Right atrium auricular region (tissue), 2 donors: ENCODE results near the gene C6orf120. TPM values are rescaled to one million over a fixed set of nuclear protein-coding genes. Genes with fewer than 3 reads are reported as not detected.

Experiments
- DNase-seq: peaks from one replicate; pipeline ENCODE4 v3.0.0-alpha.2; 2019; ENCODE audit warnings: low spot score
- H3K27ac ChIP-seq, 2 donors: fragments of 200-600 bp; sonication (generic); 1 replicate in 1 of 2; 2 replicates in 1 of 2; pipeline ENCODE4 v1.5.1; 2016 to 2019
- H3K27me3 ChIP-seq, 2 donors: fragments of 200-600 bp; sonication (generic); one replicate each; pipeline versions ENCODE4 v1.5.1 to v1.6.0; 2017 to 2019
- H3K36me3 ChIP-seq: fragments of 200-600 bp; sonication (generic); one replicate; pipeline ENCODE4 v1.5.1; 2016
- H3K4me1 ChIP-seq, 2 donors: fragments of 200-600 bp; sonication (generic); one replicate each; pipeline versions ENCODE4 v1.5.1 to v1.6.0; 2017 to 2019
- H3K4me3 ChIP-seq, 2 donors: fragments of 200-600 bp; sonication (generic); 1 replicate in 1 of 2; 2 replicates in 1 of 2; pipeline ENCODE4 v1.5.1; 2017 to 2019; ENCODE audit warnings: mild to moderate bottlenecking in 1 of 2, moderate library complexity in 1 of 2
- H3K9me3 ChIP-seq, 2 donors: fragments of 200-600 bp; sonication (generic); one replicate each; pipeline ENCODE4 v1.5.1; 2019
- total RNA-seq, 2 donors: library from RNA; depleted of rRNA; stranded (reverse); fragments of >200 nt; gene quantifications; one replicate each; pipeline ENCODE4 v1.1.0, GENCODE V29; 2016
- TF ChIP-seq, protein P1 (sequence below), 2 donors: fragments of 200-600 bp; sonication (generic); IDR thresholded peaks; one replicate each; pipeline ENCODE4 v1.5.1; 2019; ENCODE audit warnings: antibody characterized with exemption in 2 of 2

C6orf120 gene
- 10 to 100 TPM; 18.0 to 19.6 TPM for total RNA-seq

- H3K27ac ChIP-seq: peak within 1 kb of the TSS; percentile 93 to 94
- TF ChIP-seq, protein P1, sequence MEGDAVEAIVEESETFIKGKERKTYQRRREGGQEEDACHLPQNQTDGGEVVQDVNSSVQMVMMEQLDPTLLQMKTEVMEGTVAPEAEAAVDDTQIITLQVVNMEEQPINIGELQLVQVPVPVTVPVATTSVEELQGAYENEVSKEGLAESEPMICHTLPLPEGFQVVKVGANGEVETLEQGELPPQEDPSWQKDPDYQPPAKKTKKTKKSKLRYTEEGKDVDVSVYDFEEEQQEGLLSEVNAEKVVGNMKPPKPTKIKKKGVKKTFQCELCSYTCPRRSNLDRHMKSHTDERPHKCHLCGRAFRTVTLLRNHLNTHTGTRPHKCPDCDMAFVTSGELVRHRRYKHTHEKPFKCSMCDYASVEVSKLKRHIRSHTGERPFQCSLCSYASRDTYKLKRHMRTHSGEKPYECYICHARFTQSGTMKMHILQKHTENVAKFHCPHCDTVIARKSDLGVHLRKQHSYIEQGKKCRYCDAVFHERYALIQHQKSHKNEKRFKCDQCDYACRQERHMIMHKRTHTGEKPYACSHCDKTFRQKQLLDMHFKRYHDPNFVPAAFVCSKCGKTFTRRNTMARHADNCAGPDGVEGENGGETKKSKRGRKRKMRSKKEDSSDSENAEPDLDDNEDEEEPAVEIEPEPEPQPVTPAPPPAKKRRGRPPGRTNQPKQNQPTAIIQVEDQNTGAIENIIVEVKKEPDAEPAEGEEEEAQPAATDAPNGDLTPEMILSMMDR (IDR thresholded peaks at IDR 0.05): no peak
- peak within 1 kb of the TSS; percentile 90 to 91 for H3K4me3 ChIP-seq
- DNase-seq: peak; percentile 96
- no peaks in the 10 kb centered on the region for H3K36me3 ChIP-seq
- H3K4me1 ChIP-seq: peaks cover 0 to 32% of the 10 kb centered on the region in 2 donors
- no peaks in the 10 kb centered on the region for H3K9me3 ChIP-seq
- H3K27me3 ChIP-seq: no peaks in the 10 kb centered on the region
Observed at GRCh38 chr6:169701954-169702839, at the start of gene C6orf120, which contains the start of gene WDR27. Gene C6orf120 (plus strand): TSS chr6:169702126. CDS start chr6:169702460, 334 bp downstream. Gene WDR27 (minus strand): TSS chr6:169702029. CDS start chr6:169689005, 13,024 bp downstream.

GRCh38 chr6:169652896-169653295 is 49.0 kb upstream of the C6orf120 start:
- Histone ChIP-seq H3K4me3 (no peak overlapping the region), H3K27ac (no peak overlapping the region), H3K27me3 (no peaks in the 10 kb centered on the region), H3K4me1 (no peaks in the 10 kb centered on the region), H3K9me3 (no peaks in the 10 kb centered on the region), H3K36me3 (no peaks in the 10 kb centered on the region)
- TF ChIP-seq, protein P1 (IDR thresholded peaks at IDR 0.05): no peak
- DNase-seq: no peak

DNA sequence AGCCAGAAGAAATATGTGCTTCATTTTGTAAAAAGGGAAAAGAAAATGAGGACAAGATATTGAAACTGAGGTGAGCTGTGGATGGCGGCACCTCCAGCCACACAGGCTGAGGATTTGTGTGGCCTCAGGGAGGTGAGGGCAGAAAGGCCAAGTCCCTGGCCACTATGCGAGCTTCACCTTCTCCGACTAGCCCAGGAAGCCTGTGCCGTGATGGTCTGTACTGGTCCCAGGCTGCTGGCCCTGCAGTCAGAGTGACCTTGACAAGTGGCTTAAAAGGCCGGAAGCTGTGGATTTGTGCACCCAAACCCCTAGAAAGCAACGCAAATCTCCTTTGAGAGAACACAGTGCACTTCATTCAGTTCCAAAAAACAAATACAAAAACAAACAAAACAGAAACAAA is 48.2 kb upstream of the C6orf120 start:
- DNase-seq: no peak
- H3K4me1 ChIP-seq: no peaks in the 10 kb centered on the region
- no peaks in the 10 kb centered on the region for H3K36me3 ChIP-seq
- H3K27ac ChIP-seq: no peak overlapping the region
- TF ChIP-seq, protein P1 (IDR thresholded peaks at IDR 0.05): no peak
- no peaks in the 10 kb centered on the region for H3K9me3 ChIP-seq
- no peaks in the 10 kb centered on the region for H3K27me3 ChIP-seq
- H3K4me3 ChIP-seq: peak overlapping the region in 1 of 2 donors; percentile 41

DNA sequence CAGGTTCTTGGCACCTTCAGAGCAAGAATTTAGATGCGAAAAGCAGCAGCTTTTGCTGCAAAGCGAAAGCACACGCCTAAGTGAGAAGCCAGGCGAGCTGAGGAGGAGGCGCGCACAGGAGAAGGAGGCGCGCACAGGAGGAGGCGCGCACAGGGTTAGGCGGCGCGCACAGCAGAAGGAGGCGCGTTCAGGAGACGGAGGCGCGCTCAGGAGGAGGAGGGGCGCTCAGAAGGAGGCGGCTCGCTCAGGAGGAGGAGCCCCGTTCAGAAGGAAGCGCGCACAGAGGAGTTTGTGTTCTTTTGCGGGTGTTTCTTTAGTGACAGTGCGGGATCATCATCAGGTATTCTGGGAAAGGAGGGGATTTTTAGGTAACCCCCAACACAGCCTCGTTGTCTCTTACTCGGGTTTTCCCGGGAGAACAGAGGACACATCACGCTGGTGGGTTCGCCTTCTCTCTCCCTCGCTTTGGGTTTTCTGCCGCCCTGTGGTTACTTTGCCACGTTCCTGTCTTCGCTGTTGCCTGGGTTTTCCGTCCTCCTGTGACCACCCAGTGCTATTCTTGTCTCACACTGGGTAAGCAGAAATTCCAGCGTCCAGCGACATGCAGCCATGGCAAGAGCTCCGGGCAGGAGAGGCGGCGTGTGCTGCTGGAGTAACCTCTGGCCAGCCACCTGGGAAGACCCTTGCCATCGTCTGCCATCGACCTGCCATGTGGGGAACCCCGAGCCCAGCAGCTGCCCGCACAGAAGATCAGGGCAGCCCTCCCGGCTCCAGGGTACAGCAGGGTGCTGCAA is 47.1 kb upstream of the C6orf120 start:
- Histone ChIP-seq H3K4me1 (no peaks in the 10 kb centered on the region), H3K36me3 (peaks cover 7% of the 10 kb centered on the region), H3K9me3 (no peaks in the 10 kb centered on the region), H3K27ac (peak overlapping the region; percentile 56 to 57), H3K27me3 (no peaks in the 10 kb centered on the region), H3K4me3 (peak overlapping the region; percentile 35 to 41)
- TF ChIP-seq, protein P1 (IDR thresholded peaks at IDR 0.05): peak in 1 of 2 donors; percentile 47
- peak; percentile 72 for DNase-seq

DNA sequence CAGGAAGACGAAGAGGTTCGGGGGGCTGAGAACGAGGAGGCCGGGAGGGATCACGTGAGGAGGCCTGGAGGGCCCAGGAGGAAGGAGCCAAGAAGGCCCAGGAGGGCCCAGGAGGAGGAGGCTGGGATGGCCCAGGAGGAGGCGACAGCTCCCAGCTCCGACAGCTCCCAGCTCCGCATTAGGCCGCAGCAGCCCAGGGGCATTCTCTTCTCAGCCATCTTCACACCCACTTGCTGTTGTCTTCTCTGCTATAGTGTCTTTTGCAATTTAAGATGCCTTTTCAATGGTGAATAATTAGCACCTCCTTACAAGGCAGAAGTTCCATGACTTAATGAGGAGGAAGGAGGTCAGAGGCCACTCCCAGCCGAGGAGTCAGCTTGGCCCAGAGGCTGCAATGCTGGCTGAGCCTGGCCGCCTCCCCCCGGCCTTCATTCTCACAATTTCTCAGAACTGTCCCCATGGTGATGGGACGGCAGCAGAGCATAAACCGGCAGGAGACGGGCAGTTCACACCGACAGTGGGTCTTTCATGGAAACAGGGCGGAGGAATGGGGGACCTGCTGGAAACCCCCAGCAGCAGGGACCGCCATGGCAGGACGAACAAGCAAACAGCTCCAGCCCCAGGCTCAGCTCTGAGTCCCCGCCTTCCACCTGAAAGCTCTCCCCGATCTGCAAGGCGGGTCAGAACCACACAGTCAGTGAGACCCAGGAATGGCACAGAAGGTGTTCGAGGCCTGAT is 45.2 kb upstream of the C6orf120 start:
- H3K27me3 ChIP-seq: no peaks in the 10 kb centered on the region
- H3K9me3 ChIP-seq: no peaks in the 10 kb centered on the region
- TF ChIP-seq, protein P1 (IDR thresholded peaks at IDR 0.05): no peak
- DNase-seq: no peak
- H3K27ac ChIP-seq: no peak overlapping the region
- H3K4me1 ChIP-seq: no peaks in the 10 kb centered on the region
- H3K36me3 ChIP-seq: peaks cover 9% of the 10 kb centered on the region
- no peak overlapping the region for H3K4me3 ChIP-seq
